Motor neuron (in vitro differentiated cells): ENCODE measurements around the gene A4GALT. TPM values are rescaled to one million over a fixed set of nuclear protein-coding genes. Genes with fewer than 3 reads are reported as not detected.
"Not testable (repeated sequence)": the region's sequence is repeated elsewhere in the genome, so short reads cannot be mapped to it uniquely, and the experiment has no call there.

ENCODE experiments used
- ATAC-seq, 8 experiments: fragments of 200-7000 bp; cut with Tn5 transposase; replicated peaks in 6 of 8; 2 replicates each; pipeline ENCODE4 v1.8.0; 2021; ENCODE audit warnings: mild to moderate bottlenecking in 8 of 8, moderate library complexity in 8 of 8
- H3K27ac ChIP-seq, 2 donors: fragments of 250-450 bp; sonication (Bioruptor Pico); 2 replicates each; pipeline ENCODE4 v1.9.0; 2021; ENCODE audit warnings: antibody characterized with exemption in 2 of 2, mild to moderate bottlenecking in 2 of 2, moderate library complexity in 1 of 2
- H3K4me1 ChIP-seq, 2 donors: fragments of 250-450 bp; sonication (Bioruptor Pico); replicated peaks in 1 of 2; 2 replicates each; pipeline ENCODE4 v1.6.1; 2021; ENCODE audit warnings: antibody characterized with exemption in 2 of 2, mild to moderate bottlenecking in 2 of 2, moderate library complexity in 1 of 2
- H3K4me3 ChIP-seq, 5 donors: fragments of 250-450 bp; sonication (Bioruptor Pico); 2 replicates each; pipeline ENCODE4 v1.9.0; 2021; ENCODE audit warnings: antibody characterized with exemption in 5 of 5, mild to moderate bottlenecking in 5 of 5, moderate library complexity in 4 of 5
- WGBS, 10 experiments: fragments of 450-650 bp; shearing (Covaris generic); methylation state at CpG; one replicate each; pipeline ENCODE4 v1.0.0; 2022; 5-methylcytosine and 5-hydroxymethylcytosine counted together
- in situ Hi-C, 9 experiments: fragments of 400-800 bp; cut with MboI; loops; one replicate each; pipeline ENCODE4 v1.15.0; 2021; ENCODE audit warnings: low sequenced_read_pairs in 9 of 9, low pct_unique_long_range_greater_than_20kb in 2 of 9; ENCODE audit not compliant: unreplicated experiment in 9 of 9
- total RNA-seq, 8 experiments: library from RNA; unstranded; fragments of 300-600 nt; gene quantifications; 2 replicates each; pipeline versions ENCODE4 v1.2.3 to v1.2.4, GENCODE V29; 2022

Gene A4GALT
- 10 to 100 TPM in 1 of 8 experiments, 1 to 10 TPM in 4, under 1 TPM in 3; 0.09 to 15.0 (median 1.2) TPM for total RNA-seq

DNA sequence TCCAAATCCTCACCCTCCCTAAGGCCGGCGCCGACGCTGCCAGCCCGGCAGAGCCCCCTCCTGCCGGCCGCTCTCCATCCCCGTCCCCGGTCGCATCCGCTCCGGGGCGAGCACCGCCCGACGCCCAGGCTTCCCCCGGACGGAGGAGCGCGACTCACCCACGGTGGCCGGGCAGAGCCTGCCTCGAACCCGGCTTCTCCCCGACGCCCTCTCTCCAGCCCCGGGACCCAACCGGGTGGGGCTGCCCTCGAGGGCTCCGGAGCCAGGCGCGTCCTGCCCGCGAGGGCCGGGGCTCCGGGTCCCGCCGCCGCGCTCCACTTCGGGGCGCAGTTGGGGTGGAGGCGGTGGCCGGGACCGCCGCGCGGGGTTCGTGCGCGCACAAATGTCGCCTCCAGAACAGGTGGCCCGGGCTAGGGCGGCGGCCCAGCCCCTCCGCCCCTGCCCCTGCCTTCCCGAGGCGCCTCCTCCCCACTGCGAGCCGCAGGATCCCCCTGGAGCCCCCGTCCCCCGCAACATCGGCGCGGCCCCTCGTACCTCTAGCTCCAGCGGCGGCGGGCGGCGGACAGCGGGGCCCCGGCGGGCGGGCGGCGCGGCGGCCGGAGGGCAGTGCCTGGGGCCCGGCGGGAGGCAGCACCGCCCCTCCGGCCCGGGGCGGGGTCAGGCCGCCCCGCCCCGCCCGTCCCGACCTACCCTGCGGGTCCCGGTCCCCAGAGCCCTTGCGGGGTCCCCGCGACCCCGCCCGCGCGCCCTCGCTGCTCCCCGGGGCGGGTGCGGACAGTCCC lies at the start of gene A4GALT:
TSS of gene A4GALT (minus strand) at position 608 of the 782 bp plus-strand sequence. CDS start 26,919 bp downstream, outside the sequence.
- H3K4me1 ChIP-seq: peaks cover 8 to 17% of the 10 kb centered on the region in 2 donors
- peak within 1 kb of the TSS; percentile 12 to 44 (median 34) for H3K4me3 ChIP-seq
- in situ Hi-C loops: no loop called here
- peak; percentile 19 to 48 (median 34) for ATAC-seq
- 0% methylated on average over 3 of the region's 104 CpGs; no CpG with 5 or more reads in 9 of the 10 experiments for WGBS, 10 experiments
- no peak within 1 kb of the TSS for H3K27ac ChIP-seq

- Histone ChIP-seq H3K27ac (no peak overlapping the region), H3K4me1 (peaks cover 10 to 14% of the 10 kb centered on the region in 2 donors), H3K4me3 (no peak overlapping the region)
- 67 to 100% (median 83%) methylated on average over 1 to 3 of the region's 4 CpGs; no CpG with 5 or more reads in 5 of the 10 experiments for whole genome bisulfite sequencing, 10 experiments
- no peak for ATAC-seq
- in situ Hi-C loops: no loop called here
These were observed 49.7 kb upstream of the A4GALT start for GRCh38 chr22:42770448-42770726.

GRCh38 chr22:42769574-42770447 lies 49.1 kb upstream of the A4GALT start:
- H3K4me1 ChIP-seq: peaks cover 10 to 14% of the 10 kb centered on the region in 2 donors
- WGBS, 10 experiments: 27 to 83% (median 40%) methylated on average over 1 to 19 of the region's 50 CpGs; no CpG with 5 or more reads in 3 of the 10 experiments
- H3K27ac ChIP-seq: no peak overlapping the region
- in situ Hi-C loops: no loop called here
- ATAC-seq: peak; percentile 12 to 76 (median 64)
- no peak overlapping the region for H3K4me3 ChIP-seq

GRCh38 chr22:42769238-42769573 lies 48.5 kb upstream of the A4GALT start:
- in situ Hi-C loops: no loop called here
- no peak overlapping the region for H3K4me3 ChIP-seq
- no peak for ATAC-seq
- 100% methylated on average over 1 of the region's 11 CpGs; no CpG with 5 or more reads in 8 of the 10 experiments for WGBS, 10 experiments
- H3K4me1 ChIP-seq: peaks cover 10 to 14% of the 10 kb centered on the region in 2 donors
- H3K27ac ChIP-seq: no peak overlapping the region

DNA sequence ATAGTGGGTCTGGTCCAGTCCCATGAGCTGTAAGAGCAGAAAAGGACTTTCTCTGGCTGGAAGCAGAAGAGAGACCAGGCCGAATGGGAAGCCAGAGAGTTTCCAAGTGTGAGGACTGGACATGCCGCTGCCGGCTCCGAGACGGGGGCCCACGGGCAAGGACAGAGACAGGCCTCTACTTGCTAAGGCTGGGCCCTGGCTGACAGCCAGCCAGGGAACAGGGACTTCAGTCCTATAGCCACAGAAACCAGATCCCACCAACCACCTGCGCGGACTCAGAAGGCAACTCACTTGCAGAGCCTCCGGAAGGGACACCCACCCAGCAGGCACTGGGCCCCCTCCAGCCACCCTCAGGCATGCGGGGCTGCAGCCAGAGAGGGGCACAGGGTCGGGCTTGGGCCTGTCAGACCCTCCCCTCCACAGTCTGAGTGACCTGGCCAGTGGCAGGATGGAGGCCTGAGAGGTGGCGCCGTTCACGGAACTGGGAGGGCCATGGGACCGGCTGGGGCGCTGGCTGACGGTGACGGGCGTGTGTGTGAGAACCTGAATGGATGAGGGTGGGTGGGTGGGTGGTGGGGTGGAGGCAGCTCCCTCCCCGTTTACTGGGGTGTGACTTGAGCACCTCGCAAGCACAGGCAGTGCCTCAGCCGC lies 47.8 kb upstream of the A4GALT start:
- WGBS, 10 experiments: 50 to 90% methylated on average over 1 to 2 of the region's 22 CpGs; no CpG with 5 or more reads in 8 of the 10 experiments
- Histone ChIP-seq H3K27ac (no peak overlapping the region), H3K4me1 (peaks cover 10 to 12% of the 10 kb centered on the region in 2 donors), H3K4me3 (no peak overlapping the region)
- in situ Hi-C loops: no loop called here
- ATAC-seq: no peak

DNA sequence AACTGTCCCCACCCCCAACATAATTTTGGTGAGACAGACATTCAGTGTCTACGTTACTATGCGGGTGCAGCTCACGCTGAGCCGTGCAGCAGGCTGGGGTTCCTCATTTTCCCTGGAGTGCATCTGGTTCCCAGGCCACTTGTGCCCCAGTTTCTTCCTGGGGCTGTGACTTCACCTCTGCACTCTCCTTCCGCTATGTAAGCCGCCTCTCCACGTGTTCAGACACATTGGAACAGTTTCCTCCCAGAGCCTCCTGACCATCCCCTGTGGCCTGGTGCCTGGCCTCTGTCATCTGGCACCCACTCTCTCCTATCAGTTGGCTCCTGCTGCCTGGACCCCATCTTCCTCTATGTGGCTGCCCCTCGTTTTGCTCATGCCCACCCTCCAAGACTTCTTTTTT lies 46.2 kb upstream of the A4GALT start:
- Histone ChIP-seq H3K4me3 (no peak overlapping the region), H3K4me1 (peaks cover 3 to 10% of the 10 kb centered on the region in 2 donors), H3K27ac (no peak overlapping the region)
- 44 to 100% (median 73%) methylated on average over 1 to 7 of the region's 8 CpGs; no CpG with 5 or more reads in 3 of the 10 experiments for WGBS, 10 experiments
- no peak for ATAC-seq
- in situ Hi-C loops: no loop called here

GRCh38 chr22:42764895-42765363 lies 44.3 kb upstream of the A4GALT start:
- in situ Hi-C loops: no loop called here
- Histone ChIP-seq H3K27ac (no peak overlapping the region), H3K4me3 (no peak overlapping the region), H3K4me1 (peaks cover 3 to 6% of the 10 kb centered on the region in 2 donors)
- WGBS, 10 experiments: 50 to 84% (median 66%) methylated on average over 2 to 5 of the region's 11 CpGs; no CpG with 5 or more reads in 7 of the 10 experiments
- ATAC-seq: no peak

GRCh38 chr22:42763965-42764480 lies 43.4 kb upstream of the A4GALT start:
- in situ Hi-C loops: no loop called here
- no peak for ATAC-seq

GRCh38 chr22:42760806-42761565 lies 40.3 kb upstream of the A4GALT start:
- ATAC-seq: no peak
- 44 to 76% methylated on average over 3 to 9 of the region's 18 CpGs; no CpG with 5 or more reads in 8 of the 10 experiments for WGBS, 10 experiments
- no peak overlapping the region for H3K27ac ChIP-seq

More at GRCh38 chr22:42763965-42764480, 43.4 kb upstream of the A4GALT start:
- H3K27ac ChIP-seq: no peak overlapping the region
- no peak overlapping the region for H3K4me3 ChIP-seq
- H3K4me1 ChIP-seq: peaks cover 2 to 3% of the 10 kb centered on the region in 2 donors
- 90 to 100% (median 95%) methylated on average over 1 to 4 of the region's 13 CpGs; no CpG with 5 or more reads in 6 of the 10 experiments for WGBS, 10 experiments

DNA sequence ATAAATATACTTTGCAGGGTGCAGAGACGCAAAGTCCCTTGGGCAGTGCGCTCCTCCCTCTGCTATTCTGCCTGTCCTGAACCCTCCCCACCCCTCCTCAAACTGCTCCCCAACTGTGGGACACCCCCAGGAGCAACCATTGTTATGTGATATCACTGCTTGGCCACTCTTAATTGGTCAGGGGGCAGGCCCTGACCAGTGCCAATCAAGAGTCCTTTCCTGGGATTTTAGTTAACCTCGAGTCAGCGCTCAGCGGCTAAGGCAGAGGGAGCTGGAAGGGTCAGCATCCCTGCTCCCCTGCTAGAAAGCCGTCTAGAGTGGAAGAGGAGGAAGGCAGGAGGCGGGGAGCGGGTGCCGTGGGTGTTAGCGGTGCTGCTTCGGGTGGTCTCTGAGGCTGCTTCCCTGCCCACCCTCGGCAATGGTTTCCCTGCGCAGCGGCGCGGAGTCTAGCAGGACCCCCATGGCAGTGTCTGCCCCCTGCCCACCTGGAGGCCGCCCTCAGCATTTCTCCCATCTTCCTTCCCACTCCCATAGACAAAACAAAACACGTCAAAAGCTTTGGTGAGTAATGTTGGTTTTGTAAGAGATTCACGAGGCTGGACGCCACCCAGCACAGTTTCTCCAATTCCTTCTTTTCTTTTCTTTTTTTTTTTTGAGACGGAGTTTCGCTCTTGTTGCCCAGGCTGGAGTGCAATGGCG lies 38.4 kb upstream of the A4GALT start:
- in situ Hi-C loops: no loop called here
- ATAC-seq: no peak

More at GRCh38 chr22:42760806-42761565, 40.3 kb upstream of the A4GALT start:
- Histone ChIP-seq H3K4me3 (no peak overlapping the region), H3K4me1 (peaks cover 2 to 6% of the 10 kb centered on the region in 2 donors)
- in situ Hi-C loops: no loop called here

GRCh38 chr22:42755553-42755952 lies 34.9 kb upstream of the A4GALT start:
- 0 to 100% (median 72%) methylated on average over 1 to 4 of the region's 5 CpGs; no CpG with 5 or more reads in 2 of the 10 experiments for WGBS, 10 experiments
- in situ Hi-C loops, H3K27ac ChIP-seq, H3K4me1 ChIP-seq, H3K4me3 ChIP-seq: not testable (repeated sequence)
- peak in 3 of 8 experiments; percentile 27 to 48 (median 44) for ATAC-seq

More for the DNA sequence above, 38.4 kb upstream of the A4GALT start:
- H3K4me3 ChIP-seq: no peak overlapping the region
- H3K27ac ChIP-seq: no peak overlapping the region
- WGBS, 10 experiments: 12 to 100% (median 91%) methylated on average over 1 to 13 of the region's 23 CpGs; no CpG with 5 or more reads in 2 of the 10 experiments
- H3K4me1 ChIP-seq: peaks cover 0 to 4% of the 10 kb centered on the region in 2 donors
